Cardiac ventricle fibroblast (primary cell): ENCODE measurements around the gene PCBP1. TPM values are rescaled to one million over a fixed set of nuclear protein-coding genes. Genes with fewer than 3 reads are reported as not detected.

ENCODE experiments used
- total RNA-seq: library from RNA; depleted of rRNA; stranded (reverse); fragments of >200 nt; gene quantifications from 2 replicates; pipeline ENCODE4 v1.2.3, GENCODE V29; 2015

Gene PCBP1
- 155 and 163 TPM in 2 replicates for total RNA-seq

DNA sequence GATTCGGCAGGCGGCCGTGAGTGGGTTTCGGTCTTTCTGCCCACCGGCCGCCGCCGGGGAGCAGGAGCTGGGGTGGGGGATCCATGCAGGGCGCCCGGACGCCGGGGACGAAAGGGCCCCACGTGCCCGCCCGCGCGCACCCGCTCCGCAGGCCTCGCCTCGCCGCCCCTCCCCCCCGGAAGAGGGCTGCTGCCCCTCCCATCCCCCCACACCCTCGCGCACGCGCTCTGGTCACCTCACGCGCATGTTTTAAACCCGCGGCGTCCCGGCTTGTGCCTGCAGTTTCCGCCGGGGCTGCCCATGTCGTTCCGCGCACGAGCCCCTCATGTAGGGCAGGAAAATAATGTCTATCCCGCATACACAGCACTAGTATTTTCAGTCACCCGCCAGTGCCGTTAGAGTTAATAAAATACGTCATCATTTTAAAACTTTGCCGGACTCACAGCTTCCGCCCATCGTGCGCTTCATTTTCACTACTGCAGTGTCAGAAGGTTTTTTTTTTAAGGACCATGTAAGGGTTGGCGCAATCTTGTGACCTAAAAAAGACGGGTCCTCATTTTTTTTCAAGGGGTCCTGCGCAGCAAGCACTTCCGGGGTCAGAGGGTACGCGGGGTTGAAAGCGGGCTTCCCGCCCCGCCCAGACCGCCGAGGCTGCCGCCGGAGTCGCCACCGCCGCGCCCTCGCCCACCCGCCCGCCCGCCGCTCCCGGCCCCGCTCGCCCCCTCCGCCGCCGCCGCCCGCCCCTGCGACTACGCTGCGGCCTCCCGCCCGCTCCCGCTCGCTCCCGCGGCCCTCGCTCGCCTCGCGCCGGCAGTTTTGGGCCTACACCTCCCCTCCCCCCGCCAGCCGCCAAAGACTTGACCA is at the start of gene PCBP1:
Gene PCBP1 (plus strand): TSS at position 640 of the 864 bp plus-strand sequence. CDS start 267 bp downstream, outside the sequence.

Other genes starting within 250 kb of the PCBP1 start
- gene SNRNP27, start 193.5 kb upstream of the PCBP1 start, total RNA-seq, result 33.1 and 39.8 TPM in 2 replicates
- gene MXD1, start 172.4 kb upstream of the PCBP1 start, total RNA-seq, result 5.5 and 5.9 TPM in 2 replicates
- 0.19 and 0.78 TPM in 2 replicates for gene ASPRV1, start 125.8 kb upstream of the PCBP1 start, total RNA-seq
- 12.2 and 13.5 TPM in 2 replicates for gene C2orf42, start 103.5 kb downstream of the PCBP1 start, total RNA-seq
- gene TIA1, start 161.2 kb downstream of the PCBP1 start, total RNA-seq, result 24.6 and 32.6 TPM in 2 replicates
- gene PCYOX1, start 170.7 kb downstream of the PCBP1 start, total RNA-seq, result 97.8 and 115 TPM in 2 replicates
- 98.8 and 130 TPM in 2 replicates for gene SNRPG, start 206.3 kb downstream of the PCBP1 start, total RNA-seq
- gene FAM136A, start 214.6 kb downstream of the PCBP1 start, total RNA-seq, result 19.4 and 19.8 TPM in 2 replicates